IMR-90 (cell line): Measurements from ENCODE around the gene GPR173. TPM values are rescaled to one million over a fixed set of nuclear protein-coding genes. Genes with fewer than 3 reads are reported as not detected.

ENCODE experiments used
- ATAC-seq: fragments of 200-7000 bp; cut with Tn5 transposase; 2 replicates; pipeline ENCODE4 v1.9.1; 2020; ENCODE audit warnings: low read depth, mild to moderate bottlenecking, moderate library complexity
- BruUV-seq: library from RNA; stranded (reverse); fragments of 400-500 nt; replicated peaks from 2 replicates; lab custom pipeline; 2021; lab: Mats Ljungman, UMichigan
- CTCF ChIA-PET: fragments of 300-600 bp; formaldehyde crosslinking; extraction: SDS; loops from one replicate; lab custom pipeline; 2021; ENCODE audit warnings: antibody characterized with exemption; lab: Yijun Ruan, JAX
- POLR2A ChIA-PET: fragments of 300-600 bp; sonication (Branson Sonifier 250); formaldehyde crosslinking; loops from one replicate; lab custom pipeline; 2022; ENCODE audit warnings: antibody characterized with exemption; ENCODE audit not compliant: unreplicated experiment; lab: Charles Lee
- DNase-seq: peaks from one replicate; pipeline ENCODE4 v3.0.0; 2013
- H2AFZ ChIP-seq: replicated peaks from 2 replicates; pipeline ENCODE3; 2013; ENCODE audit warnings: low read length, mild to moderate bottlenecking; ENCODE audit not compliant: poor library complexity
- H2AK5ac ChIP-seq: 2 replicates; pipeline ENCODE4 v1.6.1; 2013; ENCODE audit warnings: low read depth, low read length, inconsistent platforms
- H2AK9ac ChIP-seq: replicated peaks from 2 replicates; pipeline ENCODE3; 2013; ENCODE audit warnings: mild to moderate bottlenecking, low read depth, low read length, moderate library complexity; ENCODE audit not compliant: poor library complexity
- H2BK120ac ChIP-seq: 2 replicates; pipeline ENCODE4 v1.6.1; 2013; ENCODE audit warnings: low read depth, low read length, inconsistent platforms
- H2BK15ac ChIP-seq: 3 replicates; pipeline ENCODE4 v1.6.1; 2013; ENCODE audit warnings: low read depth, low read length, inconsistent platforms
- H2BK20ac ChIP-seq: 2 replicates; pipeline ENCODE4 v1.6.1; 2013; ENCODE audit warnings: low read depth, mild to moderate bottlenecking, inconsistent platforms, low read length, moderate library complexity
- H2BK5ac ChIP-seq: 2 replicates; pipeline ENCODE4 v1.6.1; 2013; ENCODE audit warnings: mild to moderate bottlenecking, low read depth, low read length, inconsistent platforms; ENCODE audit not compliant: poor library complexity, severe bottlenecking
- H3K14ac ChIP-seq: replicated peaks from 2 replicates; pipeline ENCODE4 v1.6.1; 2013; ENCODE audit warnings: low read depth, low read length, inconsistent platforms
- H3K18ac ChIP-seq: 2 replicates; pipeline ENCODE4 v1.6.1; 2013; ENCODE audit warnings: low read depth, low read length, control low read depth
- H3K23ac ChIP-seq: 2 replicates; pipeline ENCODE4 v1.6.1; 2013; ENCODE audit warnings: low read depth, low read length, inconsistent platforms
- H3K27ac ChIP-seq: 2 replicates; pipeline ENCODE4 v1.5.1; 2013; ENCODE audit warnings: mild to moderate bottlenecking, control low read depth, low read length; ENCODE audit not compliant: insufficient read depth
- H3K27me3 ChIP-seq: 2 replicates; pipeline ENCODE4 v1.6.1; 2013; ENCODE audit warnings: low read length; ENCODE audit not compliant: control insufficient read depth, insufficient read depth
- H3K36me3 ChIP-seq: 2 replicates; pipeline ENCODE4 v1.6.1; 2013; ENCODE audit warnings: low read length, mixed read lengths; ENCODE audit not compliant: control insufficient read depth, insufficient read depth
- H3K4ac ChIP-seq: 2 replicates; pipeline ENCODE4 v1.6.1; 2013; ENCODE audit warnings: low read depth, low read length, inconsistent platforms
- H3K4me1 ChIP-seq: 2 replicates; pipeline ENCODE4 v1.6.1; 2013; ENCODE audit warnings: low read length, mixed read lengths; ENCODE audit not compliant: control insufficient read depth, insufficient read depth
- H3K4me2 ChIP-seq: 2 replicates; pipeline ENCODE4 v1.6.1; 2013; ENCODE audit warnings: low read depth, mild to moderate bottlenecking, control low read depth, low read length, moderate library complexity
- H3K4me3 ChIP-seq: 2 replicates; pipeline ENCODE4 v1.5.1; 2013; ENCODE audit warnings: low read depth, mild to moderate bottlenecking, control low read depth, low read length, moderate library complexity; ENCODE audit not compliant: insufficient read depth
- H3K56ac ChIP-seq: 2 replicates; pipeline ENCODE4 v1.6.1; 2013; ENCODE audit warnings: low read length, inconsistent platforms; ENCODE audit not compliant: insufficient read depth; ENCODE audit errors: extremely low read depth
- H3K79me1 ChIP-seq, 2 experiments: 2 replicates each; pipeline ENCODE4 v1.6.1; 2013; ENCODE audit warnings: low read length in 2 of 2, inconsistent platforms in 1 of 2, low read depth in 1 of 2
- H3K9ac ChIP-seq: 2 replicates; pipeline ENCODE4 v1.6.1; 2013; ENCODE audit warnings: low read depth, low read length, control low read depth
- H3K9me1 ChIP-seq: 2 replicates; pipeline ENCODE4 v1.6.1; 2013; ENCODE audit warnings: low read length, inconsistent platforms; ENCODE audit not compliant: insufficient read depth
- H3K9me3 ChIP-seq: 2 replicates; pipeline ENCODE4 v1.6.1; 2013; ENCODE audit warnings: low read length; ENCODE audit not compliant: control insufficient read depth, insufficient read depth
- H4K20me1 ChIP-seq: 2 replicates; pipeline ENCODE4 v1.6.1; 2013; ENCODE audit warnings: low read length, inconsistent platforms; ENCODE audit not compliant: insufficient read depth
- H4K5ac ChIP-seq: 2 replicates; pipeline ENCODE4 v1.6.1; 2013; ENCODE audit warnings: mild to moderate bottlenecking, low read depth, low read length, control low read depth
- H4K8ac ChIP-seq, 2 experiments: 2 replicates each; pipeline ENCODE4 v1.6.1; 2013; ENCODE audit warnings: low read depth in 2 of 2, low read length in 2 of 2, control low read depth in 1 of 2, inconsistent platforms in 1 of 2
- H4K91ac ChIP-seq: 2 replicates; pipeline ENCODE4 v1.6.1; 2013; ENCODE audit warnings: low read depth, low read length, inconsistent platforms; ENCODE audit not compliant: insufficient read depth
- BHLHE40 ChIP-seq: fragments of 150-350 bp; IDR thresholded peaks from 2 replicates; pipeline ENCODE4 v1.6.1; 2016; ENCODE audit warnings: mild to moderate bottlenecking, low read depth, low read length
- CHD1 ChIP-seq: IDR thresholded peaks from 2 replicates; pipeline ENCODE4 v1.6.1; 2012; ENCODE audit warnings: low read depth, low read length, improper control_type of control experiment
- MXI1 ChIP-seq: IDR thresholded peaks from 2 replicates; pipeline ENCODE4 v1.6.1; 2012; ENCODE audit warnings: low read depth, mild to moderate bottlenecking, low read length, moderate library complexity, borderline replicate concordance
- POLR2A ChIP-seq: IDR thresholded peaks from 2 replicates; pipeline ENCODE4 v1.6.1; 2012; ENCODE audit warnings: mild to moderate bottlenecking, low read depth, low read length
- RCOR1 ChIP-seq: IDR thresholded peaks from 2 replicates; pipeline ENCODE4 v1.6.1; 2012; ENCODE audit warnings: mild to moderate bottlenecking, low read length, improper control_type of control experiment; ENCODE audit not compliant: insufficient replicate concordance
- SMC3 ChIP-seq: fragments of 150-350 bp; IDR thresholded peaks from 2 replicates; pipeline ENCODE4 v1.6.1; 2016; ENCODE audit warnings: low read depth, mild to moderate bottlenecking, antibody characterized with exemption, low read length, moderate library complexity
- WGBS, 2 experiments: methylation state at CpG; one replicate each; pipeline versions ENCODE4 v1.1.5 to v1.1.7; 2013; ENCODE audit warnings: missing lambda C conversion rate in 2 of 2; ENCODE audit not compliant: insufficient read length in 1 of 2; ENCODE audit errors: extremely low coverage in 2 of 2; 5-methylcytosine and 5-hydroxymethylcytosine counted together
- dilution Hi-C: fragments of 300-500 bp; cut with HindIII; formaldehyde crosslinking; loops from one replicate; pipeline ENCODE4 v1.14.3; 2018; ENCODE audit warnings: low sequenced_read_pairs; ENCODE audit not compliant: unreplicated experiment
- in situ Hi-C: fragments of 300-500 bp; cut with MboI; formaldehyde crosslinking; loops from 3 replicates; pipeline ENCODE4 v1.14.3; 2019; ENCODE audit warnings: low sequenced_read_pairs, inconsistent platforms, mixed read lengths
- intact Hi-C: fragments of 100-400 bp; cut with micrococcal nuclease; formaldehyde crosslinking; loops from 2 replicates; pipeline ENCODE4 v1.10.0; 2022
- polyA plus RNA-seq, 3 experiments: library from polyadenylated mRNA; depleted of rRNA; stranded (reverse); fragments of >200 nt; gene quantifications; 2 replicates each; pipeline ENCODE4 v1.2.3, GENCODE V29; 2012; ENCODE audit warnings: low replicate concordance in 1 of 3
- total RNA-seq: library from RNA; depleted of rRNA; stranded (reverse); fragments of >200 nt; gene quantifications from 2 replicates; pipeline ENCODE4 v1.2.3, GENCODE V29; 2012

The GPR173 gene
- total and polyA plus RNA-seq, 2 of the 4 experiments (the other 2 are of a cell fraction) = 0.90 to 6.1 TPM

DNA sequence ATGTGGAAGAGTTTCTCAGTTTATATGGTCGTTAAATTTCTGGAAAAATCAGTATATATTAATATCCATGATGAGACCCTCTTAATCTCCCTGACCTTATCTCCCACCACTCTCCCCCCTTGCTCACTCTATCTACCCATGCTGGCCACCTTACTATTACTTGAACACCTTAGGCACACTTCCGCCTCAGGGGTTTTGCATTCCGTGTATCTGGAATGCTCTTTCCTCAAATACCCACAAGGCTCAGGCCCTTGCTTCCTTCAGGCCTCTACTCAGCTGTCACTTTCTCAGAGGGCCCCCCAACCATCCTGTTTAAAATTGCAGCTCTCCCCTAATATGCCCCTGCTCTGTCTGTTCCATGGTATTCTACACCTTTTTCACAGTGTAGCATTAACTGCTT is 47.2 kb downstream of the GPR173 start:
- dilution Hi-C loops = no loop called here
- H2BK15ac ChIP-seq = no peak overlapping the region

More for the DNA sequence above, 47.2 kb downstream of the GPR173 start:
- no peaks in the 10 kb centered on the region for H4K20me1 ChIP-seq
- in situ Hi-C loops (no loop called here), intact Hi-C loops (no loop called here)
- no peak overlapping the region for H3K27ac ChIP-seq
- no peak overlapping the region for H4K5ac ChIP-seq
- no peak for DNase-seq
- H3K9ac ChIP-seq = no peak overlapping the region
- H2BK5ac ChIP-seq = no peak overlapping the region
- H3K4me1 ChIP-seq = no peaks in the 10 kb centered on the region
- H3K79me1 ChIP-seq = peaks cover 5 to 14% of the 10 kb centered on the region in 2 experiments; a peak in 3 of 4 replicates
- H3K9me1 ChIP-seq = no peaks in the 10 kb centered on the region
- no peak overlapping the region for H4K91ac ChIP-seq
- H3K4ac ChIP-seq = no peak overlapping the region
- no peak overlapping the region for H2AFZ ChIP-seq
- no peak for ATAC-seq
- TF ChIP-seq POLR2A (no peak), MXI1 (no peak), SMC3 (no peak), BHLHE40 (no peak), RCOR1 (no peak), CHD1 (no peak)
- BruUV-seq = no TSS peak
- H2AK9ac ChIP-seq = peak overlapping the region; percentile 42
- H2BK120ac ChIP-seq = no peak overlapping the region
- no peaks in the 10 kb centered on the region for H3K36me3 ChIP-seq
- no peak overlapping the region for H2BK20ac ChIP-seq
- no peak overlapping the region for H3K4me2 ChIP-seq
- H4K8ac ChIP-seq = no peak overlapping the region
- ChIA-PET POLR2A (no interaction called here), CTCF (no interaction called here)
- H3K4me3 ChIP-seq = no peak overlapping the region
- H3K56ac ChIP-seq = no peak overlapping the region
- no peak overlapping the region for H3K14ac ChIP-seq
- peaks cover 3% of the 10 kb centered on the region; the same call in 1 of the 2 replicates for H3K27me3 ChIP-seq
- 90% methylated on average over 2 of the region's 3 CpGs; no CpG with 5 or more reads in 1 of the 2 experiments for WGBS, 2 experiments
- H3K9me3 ChIP-seq = no peaks in the 10 kb centered on the region
- no peak overlapping the region for H2AK5ac ChIP-seq
- H3K23ac ChIP-seq = no peak overlapping the region
- H3K18ac ChIP-seq = no peak overlapping the region
